Mammary epithelial cell (primary cell): Measurements from ENCODE around the gene TUBGCP2.

ENCODE experiments used
- EZH2 ChIP-seq: IDR thresholded peaks from 2 replicates; pipeline ENCODE4 v1.6.1; 2012; ENCODE audit warnings: low read length, inconsistent platforms, borderline replicate concordance
- TF ChIP-seq, protein P1 (sequence below), 2 donors: IDR thresholded peaks in 1 of 2; conservative IDR thresholded peaks in 1 of 2; 2 replicates each; pipeline ENCODE4 v1.5.1; 2011 to 2012; ENCODE audit warnings: inconsistent platforms in 2 of 2, low read length in 2 of 2, mild to moderate bottlenecking in 2 of 2, control low read depth in 1 of 2, low read depth in 1 of 2; ENCODE audit not compliant: insufficient read depth in 1 of 2; ENCODE audit errors: extremely low read depth in 1 of 2

DNA sequence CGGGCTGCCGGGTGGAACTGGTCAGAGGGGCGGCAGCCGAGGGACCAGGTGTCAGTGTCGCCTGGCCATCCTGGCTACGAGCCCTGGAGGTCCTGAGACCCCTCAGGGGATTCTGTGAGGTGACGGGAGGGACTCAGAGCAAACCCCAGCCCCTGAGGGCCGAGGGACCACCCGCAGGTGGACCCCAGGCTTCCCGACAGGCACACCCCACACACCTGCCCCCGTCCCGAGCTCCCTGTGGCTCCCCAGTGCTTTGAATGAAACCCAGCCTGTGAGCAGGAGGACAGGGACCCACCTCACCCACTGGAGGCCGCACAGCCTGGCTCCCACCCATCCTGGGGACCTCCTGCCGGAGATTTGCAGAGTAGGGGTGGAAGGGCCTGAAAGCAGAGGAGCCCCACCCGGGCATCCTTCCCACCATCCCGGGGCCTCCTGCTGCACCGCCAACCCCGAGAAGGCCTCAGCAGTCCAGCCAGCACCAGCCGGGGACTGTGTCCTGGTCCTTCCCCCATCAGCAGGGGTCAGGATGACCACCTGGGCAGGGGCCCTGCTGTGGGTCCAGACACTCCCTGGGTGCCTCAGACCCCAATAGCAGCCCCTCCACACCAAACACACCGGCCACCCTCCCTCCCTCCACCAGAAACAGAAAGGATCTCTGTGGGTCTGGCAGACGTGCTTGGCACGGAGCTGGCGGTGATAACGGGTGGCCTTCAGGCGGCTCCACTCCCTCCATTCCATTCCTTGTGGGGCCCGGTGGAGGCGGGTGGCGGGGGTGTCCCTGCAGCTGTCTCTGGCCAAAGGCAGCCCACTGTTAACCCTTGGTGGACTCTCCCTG, 57.1 kb downstream of the TUBGCP2 start:
- TF ChIP-seq, protein P1, sequence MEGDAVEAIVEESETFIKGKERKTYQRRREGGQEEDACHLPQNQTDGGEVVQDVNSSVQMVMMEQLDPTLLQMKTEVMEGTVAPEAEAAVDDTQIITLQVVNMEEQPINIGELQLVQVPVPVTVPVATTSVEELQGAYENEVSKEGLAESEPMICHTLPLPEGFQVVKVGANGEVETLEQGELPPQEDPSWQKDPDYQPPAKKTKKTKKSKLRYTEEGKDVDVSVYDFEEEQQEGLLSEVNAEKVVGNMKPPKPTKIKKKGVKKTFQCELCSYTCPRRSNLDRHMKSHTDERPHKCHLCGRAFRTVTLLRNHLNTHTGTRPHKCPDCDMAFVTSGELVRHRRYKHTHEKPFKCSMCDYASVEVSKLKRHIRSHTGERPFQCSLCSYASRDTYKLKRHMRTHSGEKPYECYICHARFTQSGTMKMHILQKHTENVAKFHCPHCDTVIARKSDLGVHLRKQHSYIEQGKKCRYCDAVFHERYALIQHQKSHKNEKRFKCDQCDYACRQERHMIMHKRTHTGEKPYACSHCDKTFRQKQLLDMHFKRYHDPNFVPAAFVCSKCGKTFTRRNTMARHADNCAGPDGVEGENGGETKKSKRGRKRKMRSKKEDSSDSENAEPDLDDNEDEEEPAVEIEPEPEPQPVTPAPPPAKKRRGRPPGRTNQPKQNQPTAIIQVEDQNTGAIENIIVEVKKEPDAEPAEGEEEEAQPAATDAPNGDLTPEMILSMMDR (conservative IDR thresholded peaks at IDR 0.05 in 1 of 2, IDR thresholded peaks at IDR 0.05 in 1 of 2; ENCODE audit: extremely low read depth in 1 of 2, insufficient read depth in 1 of 2, low read depth in 1 of 2, low read length in 2 of 2) = no peak
- TF ChIP-seq EZH2 = no peak
